Endodermal cell (in vitro differentiated cells): ENCODE measurements around the gene PTPRN2. TPM values are rescaled to one million over a fixed set of nuclear protein-coding genes. Genes with fewer than 3 reads are reported as not detected.
A peak's percentile ranks its signal among the peaks of the same experiment; 100 is the strongest.

Experiments used
- DNase-seq: peaks from one replicate; pipeline ENCODE4 v3.0.0-alpha.2; 2017
- H3K27ac ChIP-seq: 2 replicates; pipeline ENCODE4 v1.5.1; 2013; ENCODE audit warnings: mild to moderate bottlenecking, low read depth, low read length, moderate library complexity
- H3K27me3 ChIP-seq: 2 replicates; pipeline ENCODE4 v1.6.1; 2013; ENCODE audit warnings: mild to moderate bottlenecking, low read length, moderate library complexity; ENCODE audit not compliant: insufficient read depth, control insufficient read depth, poor library complexity, severe bottlenecking
- H3K36me3 ChIP-seq: 2 replicates; pipeline ENCODE4 v1.7.0; 2013; ENCODE audit warnings: mild to moderate bottlenecking, low read length, moderate library complexity; ENCODE audit not compliant: control insufficient read depth, insufficient read depth
- H3K4me1 ChIP-seq: one replicate; pipeline ENCODE4 v1.7.0; 2013; ENCODE audit warnings: low read length; ENCODE audit not compliant: control insufficient read depth, insufficient read depth
- H3K4me3 ChIP-seq: 2 replicates; pipeline ENCODE4 v1.5.1; 2013; ENCODE audit warnings: mild to moderate bottlenecking, low read length, moderate library complexity
- H3K9ac ChIP-seq: 2 replicates; pipeline ENCODE4 v1.6.1; 2013; ENCODE audit warnings: mild to moderate bottlenecking, low read length, moderate library complexity; ENCODE audit not compliant: poor library complexity, severe bottlenecking; ENCODE audit errors: extremely low read depth
- H3K9me3 ChIP-seq: 2 replicates; pipeline ENCODE4 v1.6.1; 2013; ENCODE audit warnings: mild to moderate bottlenecking, low read length, moderate library complexity; ENCODE audit not compliant: control insufficient read depth
- H3K27ac Mint-ChIP-seq: 2 replicates; pipeline ENCODE4 v1.8.0; 2020; ENCODE audit warnings: mixed read lengths
- H3K27me3 Mint-ChIP-seq: 2 replicates; pipeline ENCODE4 v1.8.0; 2021; ENCODE audit warnings: mild to moderate bottlenecking, mixed read lengths; ENCODE audit not compliant: insufficient read depth
- H3K36me3 Mint-ChIP-seq: 2 replicates; pipeline ENCODE4 v1.8.0; 2020; ENCODE audit warnings: low read depth, mixed read lengths
- H3K4me1 Mint-ChIP-seq: 2 replicates; pipeline ENCODE4 v1.8.0; 2020; ENCODE audit warnings: mixed read lengths
- H3K4me3 Mint-ChIP-seq: 2 replicates; pipeline ENCODE4 v1.8.0; 2020; ENCODE audit warnings: mild to moderate bottlenecking, moderate library complexity, mixed read lengths
- H3K9me3 Mint-ChIP-seq: 2 replicates; pipeline ENCODE4 v1.8.0; 2020; ENCODE audit warnings: mild to moderate bottlenecking, mixed read lengths
- CTCF ChIP-seq: fragments of 200-600 bp; sonication (generic); conservative IDR thresholded peaks from 2 replicates; pipeline ENCODE4 v1.5.0; 2021; ENCODE audit warnings: antibody characterized with exemption, mild to moderate bottlenecking
- WGBS, 2 experiments: methylation state at CpG; one replicate each; pipeline versions ENCODE4 v1.1.5 to v1.1.7; 2013; ENCODE audit warnings: missing lambda C conversion rate in 2 of 2, mixed read lengths in 1 of 2; ENCODE audit not compliant: insufficient coverage in 1 of 2, insufficient read length in 1 of 2; 5-methylcytosine and 5-hydroxymethylcytosine counted together
- total RNA-seq, 2 donors: library from RNA; stranded (reverse); fragmentation: NEBNext Ultra II Directional in 1 of 2; extraction: Animal tissue kit (Norgen Biotek cat#: 25700) in 1 of 2; gene quantifications; 2 replicates in 1 of 2; 3 replicates in 1 of 2; pipeline ENCODE4 v1.2.1, GENCODE V29; 2021

The PTPRN2 gene
- total RNA-seq, 2 donors from 2014 or later, result 0.69 to 1.2 TPM

DNA sequence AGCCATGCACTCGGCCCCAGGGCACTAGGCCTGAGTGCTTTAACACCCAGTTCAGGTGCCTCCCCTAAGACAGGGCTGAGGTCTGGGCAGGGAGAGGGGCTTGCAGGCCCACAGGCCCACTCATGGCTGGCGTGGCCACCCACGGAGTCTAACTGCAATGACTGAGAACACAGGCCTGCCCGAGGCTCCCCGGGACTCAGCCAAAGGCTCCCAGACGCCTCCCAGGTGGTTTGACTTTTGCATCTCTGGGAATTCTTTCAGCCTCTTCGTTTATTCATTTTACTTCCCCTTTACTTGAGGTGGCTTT, 37.3 kb downstream of the PTPRN2 start:
- Mint-ChIP-seq H3K4me3 (no peak overlapping the region), H3K4me1 (peaks cover 5% of the 10 kb centered on the region), H3K27ac (no peak overlapping the region), H3K36me3 (no peaks in the 10 kb centered on the region), H3K27me3 (peaks cover 13% of the 10 kb centered on the region), H3K9me3 (no peaks in the 10 kb centered on the region)
- Histone ChIP-seq H3K36me3 (no peaks in the 10 kb centered on the region), H3K4me3 (no peak overlapping the region), H3K9me3 (peaks cover 49% of the 10 kb centered on the region), H3K4me1 (no peaks in the 10 kb centered on the region), H3K27me3 (no peaks in the 10 kb centered on the region), H3K27ac (no peak overlapping the region), H3K9ac (no peak overlapping the region)
- no peak for DNase-seq
- WGBS, 2 experiments, result 53 to 66% methylated on average over 4 to 7 of the region's 7 CpGs
- no peak for TF ChIP-seq CTCF

DNA sequence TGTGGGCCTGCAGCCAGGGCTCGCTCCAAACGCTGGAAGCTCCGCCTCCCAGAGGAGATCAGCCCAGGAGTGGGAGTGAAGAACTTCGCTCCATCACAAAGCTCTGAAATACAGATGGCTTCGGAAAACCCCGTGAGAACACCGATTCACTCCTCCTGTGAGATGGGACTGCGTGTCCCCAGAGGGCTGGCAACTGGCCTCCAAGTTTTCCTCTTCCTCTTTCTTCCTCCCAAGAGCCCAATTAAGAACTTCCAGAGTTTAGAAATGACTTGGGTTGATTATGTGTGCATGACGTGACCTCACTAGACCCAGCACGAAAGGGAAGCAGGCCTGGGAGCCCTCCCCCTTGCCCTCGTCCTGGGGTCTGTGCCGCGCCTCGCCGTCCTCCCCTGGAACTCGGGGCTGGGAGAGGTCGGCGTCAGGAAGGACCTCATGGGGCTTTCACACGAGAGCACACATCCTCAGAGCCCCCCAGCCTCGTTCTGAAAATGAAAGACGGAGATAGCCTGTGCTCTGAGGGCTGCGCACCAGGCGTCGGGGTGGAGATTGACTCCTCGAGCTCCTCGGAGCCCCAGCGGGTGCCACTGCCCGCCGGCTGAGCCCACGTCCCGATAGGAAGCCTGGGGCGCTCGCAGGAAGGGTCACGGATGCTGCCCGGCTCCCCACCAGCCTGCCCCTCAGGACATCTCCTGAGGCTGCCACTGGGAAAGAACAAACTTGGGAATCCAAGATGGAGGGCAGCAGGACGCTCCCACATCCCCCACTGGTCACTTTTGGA, 37.8 kb downstream of the PTPRN2 start:
- H3K36me3 ChIP-seq, result no peaks in the 10 kb centered on the region
- H3K9me3 ChIP-seq, result peaks cover 49% of the 10 kb centered on the region
- H3K27me3 ChIP-seq, result no peaks in the 10 kb centered on the region
- Mint-ChIP-seq H3K36me3 (no peaks in the 10 kb centered on the region), H3K4me1 (peaks cover 5% of the 10 kb centered on the region), H3K27me3 (peaks cover 13% of the 10 kb centered on the region), H3K4me3 (no peak overlapping the region), H3K9me3 (no peaks in the 10 kb centered on the region), H3K27ac (no peak overlapping the region)
- H3K4me1 ChIP-seq, result no peaks in the 10 kb centered on the region
- TF ChIP-seq CTCF, result no peak
- no peak overlapping the region for H3K27ac ChIP-seq
- 81 to 84% methylated on average over 26 to 36 of the region's 36 CpGs for WGBS, 2 experiments
- H3K9ac ChIP-seq, result no peak overlapping the region
- no peak overlapping the region for H3K4me3 ChIP-seq
- peak; percentile 70 for DNase-seq

- 86 to 87% methylated on average over 17 to 22 of the region's 22 CpGs for WGBS, 2 experiments
- no peak for TF ChIP-seq CTCF
- no peaks in the 10 kb centered on the region for H3K27me3 ChIP-seq
- H3K4me3 ChIP-seq, result no peak overlapping the region
- Mint-ChIP-seq H3K27ac (no peak overlapping the region), H3K4me1 (peaks cover 5% of the 10 kb centered on the region), H3K9me3 (no peaks in the 10 kb centered on the region), H3K27me3 (peaks cover 13% of the 10 kb centered on the region), H3K4me3 (no peak overlapping the region), H3K36me3 (no peaks in the 10 kb centered on the region)
- no peak for DNase-seq
- no peaks in the 10 kb centered on the region for H3K36me3 ChIP-seq
- H3K27ac ChIP-seq, result no peak overlapping the region
- no peak overlapping the region for H3K9ac ChIP-seq
- H3K4me1 ChIP-seq, result no peaks in the 10 kb centered on the region
- peaks cover 44% of the 10 kb centered on the region for H3K9me3 ChIP-seq
Observed at GRCh38 chr7:158549176-158549615, 38.4 kb downstream of the PTPRN2 start.
